HG03196 (cell line): ENCODE results near the gene FBXW11.
A peak's percentile ranks its signal among the peaks of the same experiment; 100 is the strongest.

ENCODE experiments used
- ATAC-seq: cut with Tn5 transposase; IDR thresholded peaks from one replicate; pipeline ENCODE4 v1.9.1; 2021; ENCODE audit not compliant: unreplicated experiment

Gene FBXW11

GRCh38 chr5:172006321-172007174 is at the start of gene FBXW11:
Gene FBXW11 (minus strand): TSS chr5:172006638. CDS start chr5:172006502, 136 bp downstream.
- ATAC-seq = peak; percentile 74

GRCh38 chr5:172055996-172056395 is 49.6 kb upstream of the FBXW11 start:
- ATAC-seq = no peak

GRCh38 chr5:172055421-172055820 is 49.0 kb upstream of the FBXW11 start:
- no peak for ATAC-seq

- ATAC-seq = no peak
These were observed 48.2 kb upstream of the FBXW11 start for GRCh38 chr5:172054611-172055153.

GRCh38 chr5:172052450-172053236 is 46.2 kb upstream of the FBXW11 start:
- ATAC-seq = no peak

- ATAC-seq = no peak
These were observed 45.4 kb upstream of the FBXW11 start for GRCh38 chr5:172051643-172052339.

- ATAC-seq = no peak
These were observed 43.6 kb upstream of the FBXW11 start for GRCh38 chr5:172050080-172050479.

- ATAC-seq = no peak
These were observed 42.9 kb upstream of the FBXW11 start for GRCh38 chr5:172049226-172049796.

- no peak for ATAC-seq
These were observed 42.2 kb upstream of the FBXW11 start for GRCh38 chr5:172048539-172049101.

- no peak for ATAC-seq
These were observed 41.7 kb upstream of the FBXW11 start for GRCh38 chr5:172048170-172048422.

GRCh38 chr5:172046593-172046992 is 40.2 kb upstream of the FBXW11 start:
- no peak for ATAC-seq

GRCh38 chr5:172045315-172045632 is 38.8 kb upstream of the FBXW11 start:
- no peak for ATAC-seq

- ATAC-seq = no peak
These were observed 38.3 kb upstream of the FBXW11 start for GRCh38 chr5:172044631-172045314.

- no peak for ATAC-seq
These were observed 37.4 kb upstream of the FBXW11 start for GRCh38 chr5:172043865-172044264.

GRCh38 chr5:172042183-172042582 is 35.7 kb upstream of the FBXW11 start:
- ATAC-seq = no peak

GRCh38 chr5:172038167-172038566 is 31.7 kb upstream of the FBXW11 start:
- ATAC-seq = no peak

- peak; percentile 72 for ATAC-seq
These were observed 28.6 kb upstream of the FBXW11 start for GRCh38 chr5:172035049-172035448.

GRCh38 chr5:172031894-172032461 is 25.5 kb upstream of the FBXW11 start:
- no peak for ATAC-seq

- ATAC-seq = no peak
These were observed 23.4 kb upstream of the FBXW11 start for GRCh38 chr5:172029876-172030275.

- no peak for ATAC-seq
These were observed 21.7 kb upstream of the FBXW11 start for GRCh38 chr5:172028167-172028566.
